Stromal cell of bone marrow (primary cell): Measurements from ENCODE around the gene PTPN6.
"Not testable (repeated sequence)": the region's sequence is repeated elsewhere in the genome, so short reads cannot be mapped to it uniquely, and the experiment has no call there.

Source experiments
- DNase-seq: peaks from one replicate; pipeline ENCODE4 v3.0.0-alpha.2; 2012; ENCODE audit warnings: low read depth

Gene PTPN6

GRCh38 chr12:6950811-6951540, at the start of gene PTPN6:
Gene PTPN6 (plus strand): TSS chr12:6951356. CDS start chr12:6951513, 157 bp downstream.
- no peak for DNase-seq

GRCh38 chr12:6902448-6902847, 48.7 kb upstream of the PTPN6 start:
- no peak for DNase-seq

- no peak for DNase-seq
These were observed 47.4 kb upstream of the PTPN6 start for GRCh38 chr12:6903722-6904121.

- DNase-seq: peak; percentile 95
These were observed 46.6 kb upstream of the PTPN6 start, which contains the start of gene LRRC23 for GRCh38 chr12:6904280-6905276. Gene LRRC23 (plus strand): TSS chr12:6904822. CDS start chr12:6905634, 812 bp downstream.

GRCh38 chr12:6905414-6906040, 45.6 kb upstream of the PTPN6 start:
- DNase-seq: no peak

- DNase-seq: not testable (repeated sequence)
These were observed 43.0 kb upstream of the PTPN6 start for GRCh38 chr12:6908141-6908540.

GRCh38 chr12:6909421-6910145, 41.6 kb upstream of the PTPN6 start:
- no peak for DNase-seq

- DNase-seq: no peak
These were observed 38.8 kb upstream of the PTPN6 start for GRCh38 chr12:6912164-6912935.

GRCh38 chr12:6914246-6914946, 36.8 kb upstream of the PTPN6 start, which contains the start of gene ENO2:
Gene ENO2 (plus strand): TSS chr12:6914580. CDS start chr12:6915833, 1,253 bp downstream.
- DNase-seq: no peak

- DNase-seq: no peak
These were observed 36.0 kb upstream of the PTPN6 start for GRCh38 chr12:6914947-6915788.

- DNase-seq: no peak
These were observed 35.3 kb upstream of the PTPN6 start for GRCh38 chr12:6915789-6916285.

- DNase-seq: no peak
These were observed 34.5 kb upstream of the PTPN6 start for GRCh38 chr12:6916426-6917200.

- DNase-seq: no peak
These were observed 33.5 kb upstream of the PTPN6 start for GRCh38 chr12:6917491-6918231.

GRCh38 chr12:6919588-6919987, 31.6 kb upstream of the PTPN6 start:
- DNase-seq: no peak

GRCh38 chr12:6921539-6921938, 29.6 kb upstream of the PTPN6 start:
- no peak for DNase-seq

- no peak for DNase-seq
These were observed 28.9 kb upstream of the PTPN6 start for GRCh38 chr12:6921996-6922946.
